ENCODE measurements around the gene INSL3.

Gene INSL3

DNA sequence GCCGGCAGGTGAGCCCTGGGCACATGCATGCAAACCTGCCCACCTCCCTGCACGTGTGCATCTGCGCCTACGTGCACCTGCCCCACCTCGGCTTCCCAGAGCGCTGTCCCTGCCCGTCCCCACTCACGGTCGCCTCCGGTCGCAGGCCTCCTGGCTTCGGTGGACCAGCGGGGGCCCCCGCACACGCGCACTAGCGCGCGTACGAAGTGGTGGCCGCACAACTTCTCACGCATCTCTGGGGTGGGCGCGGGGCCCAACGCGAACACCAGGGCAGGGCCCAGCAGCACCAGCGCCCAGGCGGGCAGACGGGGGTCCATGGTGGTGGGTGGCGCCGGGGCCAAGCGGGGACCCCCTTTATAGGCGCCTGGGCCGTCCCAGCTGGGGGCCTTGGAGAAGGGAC is at the start of gene INSL3:
Gene INSL3, minus strand, starts transcription at position 330 of the 400 bp plus-strand sequence. Its CDS starts 13 bp downstream, at position 317.
- no peak for DNase-seq

DNA sequence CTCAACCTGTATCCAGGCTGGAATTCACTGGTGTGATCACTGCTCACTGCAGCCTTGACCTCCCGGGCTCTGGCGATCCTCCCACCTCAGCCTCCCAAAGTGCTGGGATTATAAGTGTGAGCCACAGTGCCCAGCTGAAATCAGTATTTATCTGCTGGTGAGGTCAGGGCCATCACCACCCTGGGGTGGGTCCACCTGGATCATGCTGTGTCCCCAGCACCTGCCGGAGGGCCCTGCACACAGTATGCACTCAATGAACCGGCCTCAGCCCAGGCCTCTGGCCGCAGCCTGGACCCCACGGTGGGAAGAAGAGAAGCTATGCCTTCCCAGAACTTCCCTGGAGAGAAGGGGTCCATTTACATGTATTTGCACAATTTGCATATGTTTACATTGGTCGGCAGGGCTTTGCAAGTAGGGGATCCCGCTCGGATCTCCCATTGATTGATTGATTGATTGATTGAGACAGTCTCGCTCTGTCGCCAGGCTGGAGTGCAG is 47.8 kb upstream of the INSL3 start:
- DNase-seq, result no peak

DNA sequence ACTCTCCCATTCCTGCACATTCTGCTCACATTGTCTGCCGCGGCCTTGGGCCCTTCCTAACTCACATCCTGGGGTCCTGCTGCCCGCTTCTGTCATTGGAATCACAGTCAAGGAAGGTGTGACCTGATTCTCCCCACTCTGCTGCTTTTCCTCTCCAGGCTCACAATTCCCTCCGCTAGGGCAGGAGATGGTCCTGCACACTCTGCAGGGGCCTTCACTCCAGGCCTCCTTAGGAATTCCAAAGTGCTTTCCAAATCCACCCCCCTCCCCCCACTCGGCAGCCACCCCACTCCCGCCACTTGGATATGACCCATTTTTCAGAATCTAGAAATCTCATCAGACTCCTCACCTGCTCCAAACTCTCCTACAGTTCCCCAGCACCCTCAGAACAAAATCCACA is 47.4 kb upstream of the INSL3 start:
- DNase-seq, result no peak

- DNase-seq, result no peak
Measured at GRCh38 chr19:17866964-17867486, 45.7 kb upstream of the INSL3 start.

DNA sequence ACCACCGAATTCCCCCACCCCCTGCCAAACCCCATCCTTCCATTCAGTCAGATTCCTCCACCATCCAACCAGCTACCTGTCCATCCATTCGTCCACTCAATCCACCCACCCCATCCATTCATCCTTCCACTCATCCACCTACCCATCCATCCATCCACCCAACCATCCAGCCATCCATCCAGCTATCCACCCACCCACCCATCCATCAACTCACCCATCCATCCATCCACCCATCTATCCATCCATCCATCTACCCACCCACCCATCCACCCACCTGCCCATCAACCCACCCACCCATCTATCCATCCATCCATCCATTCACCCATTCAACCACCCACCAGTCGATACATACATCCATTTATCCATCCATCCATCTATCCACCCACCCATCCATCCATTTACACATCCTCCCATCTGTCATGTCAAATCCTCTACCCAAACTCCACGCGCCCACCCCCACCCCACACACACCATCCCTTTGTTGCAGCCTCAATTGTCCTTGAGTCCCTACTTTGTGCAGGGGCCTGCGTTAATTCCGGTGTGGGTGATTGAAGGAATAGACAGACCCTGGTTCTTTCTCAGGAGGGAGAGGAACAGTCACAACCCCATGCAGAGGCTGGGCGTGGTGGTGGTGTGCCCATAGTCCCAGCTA is 45.1 kb upstream of the INSL3 start:
- DNase-seq, result no peak

DNA sequence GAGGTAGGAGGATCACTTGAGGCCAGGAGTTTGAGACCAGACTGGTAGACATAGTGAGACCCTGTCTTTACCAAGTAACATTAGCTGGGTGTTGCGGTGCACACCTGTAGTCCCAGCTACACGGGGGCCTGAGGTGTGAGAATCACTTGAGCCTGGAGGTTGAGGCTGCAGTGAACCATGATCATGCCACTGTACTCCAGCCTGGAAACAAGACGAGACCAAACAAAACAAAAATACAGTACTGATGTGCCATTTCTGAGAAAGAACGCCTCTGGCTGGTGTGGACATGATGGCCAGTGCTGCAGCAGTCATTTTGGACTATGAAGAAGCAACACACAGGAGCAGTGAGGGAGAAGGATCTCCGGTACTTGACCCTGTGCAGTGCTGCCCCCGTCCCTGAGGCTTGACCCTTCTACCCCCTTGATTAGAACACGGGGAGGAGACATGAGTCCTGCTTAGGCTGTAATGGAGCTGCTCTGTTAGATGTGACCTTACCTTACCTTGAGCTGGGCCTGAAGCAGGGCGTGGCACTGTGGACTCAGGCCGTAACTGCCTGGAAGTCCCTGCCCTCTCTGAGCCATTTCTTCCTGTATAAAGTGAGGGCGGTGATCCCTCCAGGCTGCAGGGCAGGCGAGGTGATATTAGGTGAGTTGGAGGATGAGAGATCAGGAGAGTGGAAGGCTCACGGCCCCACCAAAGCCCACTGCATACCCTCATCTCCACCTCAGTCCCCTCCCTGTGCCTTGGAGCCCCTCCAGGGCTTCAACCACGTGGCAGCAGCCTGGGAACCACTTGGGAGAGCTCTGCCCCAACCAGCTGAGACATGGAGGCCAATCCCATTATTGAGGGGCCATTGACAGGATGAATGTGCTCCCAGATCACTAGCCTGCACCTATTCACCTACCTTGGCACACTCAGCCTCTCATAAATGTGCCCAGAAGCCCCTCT is 44.3 kb upstream of the INSL3 start:
- DNase-seq, result no peak

DNA sequence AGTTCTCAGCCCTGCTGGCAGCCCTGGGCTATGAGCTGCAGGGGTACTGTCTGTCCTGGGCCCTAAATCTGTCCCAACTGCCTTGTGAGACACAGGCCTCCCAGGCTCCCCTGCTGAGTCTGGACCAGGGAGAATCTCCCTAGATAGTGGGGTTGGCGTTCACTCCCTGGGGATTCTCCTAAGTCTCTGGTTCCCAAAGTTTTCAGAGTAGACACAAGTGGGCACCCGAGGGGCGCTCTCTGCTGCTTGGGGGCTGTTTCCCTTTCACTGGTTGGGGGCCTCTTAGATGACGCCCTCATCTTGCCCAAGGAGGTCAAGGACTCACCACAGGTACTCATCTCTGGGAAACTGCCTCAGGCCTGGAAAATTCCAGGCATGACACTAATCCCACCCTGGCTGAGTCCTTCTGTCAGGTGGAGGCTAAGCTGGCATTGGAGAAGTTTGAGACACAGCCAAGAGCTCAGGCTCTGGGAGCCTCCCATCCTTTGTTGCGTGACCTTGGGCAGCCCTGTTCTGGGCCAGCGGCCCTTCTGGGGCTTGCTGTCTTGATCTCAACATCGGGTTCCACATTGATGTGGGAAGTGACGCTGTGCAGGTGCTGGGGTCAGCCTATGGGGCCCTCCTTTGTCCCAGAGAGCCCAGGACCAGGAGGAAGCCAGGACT is 42.3 kb upstream of the INSL3 start:
- no peak for DNase-seq

GRCh38 chr19:17862711-17863519 is 41.6 kb upstream of the INSL3 start:
- DNase-seq, result no peak

- DNase-seq, result no peak
Measured at GRCh38 chr19:17861542-17862402, 40.5 kb upstream of the INSL3 start.

GRCh38 chr19:17860993-17861360 is 39.7 kb upstream of the INSL3 start:
- no peak for DNase-seq

- DNase-seq, result no peak
Measured at GRCh38 chr19:17860331-17860992, 39.1 kb upstream of the INSL3 start.

GRCh38 chr19:17859533-17860330 is 38.4 kb upstream of the INSL3 start, which contains the start of gene RPL18A:
TSS of gene RPL18A (plus strand) at chr19:17859910. CDS start at chr19:17859957, 47 bp downstream.
- DNase-seq, result peak; percentile 100

- peak; percentile 93 for DNase-seq
Measured at GRCh38 chr19:17855280-17856152, 34.2 kb upstream of the INSL3 start.

GRCh38 chr19:17854061-17854460 is 32.7 kb upstream of the INSL3 start:
- no peak for DNase-seq

GRCh38 chr19:17848595-17849292 is 27.4 kb upstream of the INSL3 start:
- DNase-seq, result no peak

GRCh38 chr19:17847538-17848366 is 26.4 kb upstream of the INSL3 start, which contains the start of gene JAK3:
TSS of gene JAK3 (minus strand) at chr19:17847982. CDS start at chr19:17844417, 3,565 bp downstream.
- peak; percentile 94 for DNase-seq

DNA sequence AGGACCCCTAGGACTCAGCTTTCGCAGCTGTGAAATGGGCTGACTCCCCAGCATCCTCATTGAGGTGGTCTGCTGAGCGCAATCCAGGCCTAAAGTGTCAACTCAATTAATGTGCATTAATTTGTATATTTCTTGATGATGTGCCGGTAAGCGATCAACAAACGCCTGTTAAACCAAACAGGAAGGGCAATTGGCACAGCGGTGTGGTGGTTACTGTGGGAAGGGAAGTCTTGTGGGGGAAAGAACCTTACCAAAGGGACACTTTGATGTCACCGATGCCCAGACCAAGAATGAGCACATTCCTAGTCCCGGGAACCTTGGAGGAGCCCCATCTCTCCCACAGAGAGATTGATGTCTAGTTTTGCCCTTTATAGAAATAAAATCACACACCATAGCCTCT is 24.8 kb upstream of the INSL3 start:
- DNase-seq, result no peak
